Measurements from ENCODE around the gene NANOS3.
"Not testable (repeated sequence)": the region's sequence is repeated elsewhere in the genome, so short reads cannot be mapped to it uniquely, and the experiment has no call there.

NANOS3 gene

DNA sequence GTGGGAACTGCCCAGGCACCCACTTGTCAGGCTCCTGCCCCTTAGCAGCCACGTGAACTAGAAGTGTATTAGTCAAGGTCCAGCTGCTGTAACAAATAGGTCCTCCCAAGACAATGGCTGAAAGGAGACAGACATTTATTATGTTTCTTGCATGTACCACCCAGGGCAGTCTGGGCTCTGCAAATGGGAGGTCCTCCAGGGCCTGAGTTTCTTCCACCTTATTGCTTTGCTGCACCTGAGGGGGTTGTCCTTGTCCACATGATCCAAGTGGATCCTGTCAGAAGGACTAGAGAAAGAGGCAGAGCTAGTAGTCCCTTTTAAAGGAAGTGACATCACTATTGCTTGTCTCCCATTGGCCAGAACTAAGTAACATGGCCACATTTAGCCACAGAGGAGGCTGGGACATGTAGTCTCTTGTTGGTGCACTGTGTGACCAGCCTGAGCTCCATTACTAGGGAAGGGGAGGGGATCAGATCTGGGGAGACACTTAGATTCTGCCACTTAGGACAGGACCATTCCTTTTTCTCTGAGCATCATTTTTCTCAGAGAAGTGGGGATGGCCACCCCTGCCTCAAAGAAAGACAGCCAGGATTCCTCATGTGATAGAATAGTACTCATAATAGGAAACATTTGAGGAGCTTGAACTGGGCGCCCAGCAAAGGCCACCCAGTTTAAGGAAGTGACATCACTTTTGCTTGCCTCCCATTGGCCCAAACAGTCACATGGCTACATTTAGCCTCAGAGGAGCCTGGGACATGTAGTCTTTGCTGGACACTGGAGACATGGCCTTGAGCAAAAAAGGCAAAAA lies 44.2 kb downstream of the NANOS3 start:
- no peak overlapping the region for H3K4me3 ChIP-seq (replicated peaks in 1 of 2; ENCODE audit: low read depth in 2 of 2, low read length in 2 of 2)
- DNase-seq (ENCODE audit: low read depth in 2 of 2), result peak; percentile 50 to 69
- TF ChIP-seq, protein P1, sequence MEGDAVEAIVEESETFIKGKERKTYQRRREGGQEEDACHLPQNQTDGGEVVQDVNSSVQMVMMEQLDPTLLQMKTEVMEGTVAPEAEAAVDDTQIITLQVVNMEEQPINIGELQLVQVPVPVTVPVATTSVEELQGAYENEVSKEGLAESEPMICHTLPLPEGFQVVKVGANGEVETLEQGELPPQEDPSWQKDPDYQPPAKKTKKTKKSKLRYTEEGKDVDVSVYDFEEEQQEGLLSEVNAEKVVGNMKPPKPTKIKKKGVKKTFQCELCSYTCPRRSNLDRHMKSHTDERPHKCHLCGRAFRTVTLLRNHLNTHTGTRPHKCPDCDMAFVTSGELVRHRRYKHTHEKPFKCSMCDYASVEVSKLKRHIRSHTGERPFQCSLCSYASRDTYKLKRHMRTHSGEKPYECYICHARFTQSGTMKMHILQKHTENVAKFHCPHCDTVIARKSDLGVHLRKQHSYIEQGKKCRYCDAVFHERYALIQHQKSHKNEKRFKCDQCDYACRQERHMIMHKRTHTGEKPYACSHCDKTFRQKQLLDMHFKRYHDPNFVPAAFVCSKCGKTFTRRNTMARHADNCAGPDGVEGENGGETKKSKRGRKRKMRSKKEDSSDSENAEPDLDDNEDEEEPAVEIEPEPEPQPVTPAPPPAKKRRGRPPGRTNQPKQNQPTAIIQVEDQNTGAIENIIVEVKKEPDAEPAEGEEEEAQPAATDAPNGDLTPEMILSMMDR (IDR thresholded peaks at IDR 0.05; ENCODE audit: low read depth, low read length), result no peak

GRCh38 chr19:13922118-13922517 lies 45.2 kb downstream of the NANOS3 start:
- DNase-seq (ENCODE audit: low read depth in 2 of 2); H3K4me3 ChIP-seq (replicated peaks in 1 of 2; ENCODE audit: low read depth in 2 of 2, low read length in 2 of 2): not testable (repeated sequence)

DNA sequence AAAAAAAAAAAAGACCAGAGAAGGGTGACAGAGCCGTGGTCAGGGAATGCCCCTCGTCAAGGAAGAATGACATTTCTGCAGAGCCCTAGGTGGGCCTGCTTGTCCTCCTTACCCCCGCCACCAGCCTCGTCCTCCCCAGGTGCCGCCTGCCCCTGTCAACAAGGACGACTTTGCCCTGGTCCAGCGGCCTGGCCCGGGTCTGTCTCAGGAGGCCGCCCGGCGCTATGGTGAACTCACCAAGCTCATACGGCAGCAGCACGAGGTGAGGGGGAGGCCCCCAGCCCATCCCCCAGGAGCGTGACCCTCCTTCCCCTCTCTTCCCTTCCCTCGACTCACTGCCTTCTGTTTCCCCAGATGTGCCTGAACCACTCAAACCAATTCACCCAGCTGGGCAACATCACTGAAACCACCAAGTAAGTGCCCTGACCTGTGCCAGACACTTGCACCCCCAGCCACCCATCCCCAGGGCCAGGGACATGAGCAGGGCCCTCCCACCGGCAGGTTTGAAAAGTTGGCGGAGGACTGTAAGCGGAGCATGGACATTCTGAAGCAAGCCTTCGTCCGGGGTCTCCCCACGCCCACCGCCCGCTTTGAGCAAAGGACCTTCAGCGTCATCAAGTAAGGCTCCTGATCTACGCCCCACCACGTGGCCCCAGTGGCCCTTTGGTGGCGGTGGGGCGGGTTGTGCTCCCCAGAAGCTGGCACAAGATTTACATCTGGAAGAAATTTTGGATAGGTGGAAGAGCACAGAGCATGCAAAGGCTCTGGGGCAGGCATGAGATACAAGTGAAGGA lies 46.5 kb downstream of the NANOS3 start:
- no peak for DNase-seq (ENCODE audit: low read depth in 2 of 2)
- H3K4me3 ChIP-seq (replicated peaks in 1 of 2; ENCODE audit: low read depth in 2 of 2, low read length in 2 of 2), result no peak overlapping the region
- TF ChIP-seq, protein P1 (IDR thresholded peaks at IDR 0.05; ENCODE audit: low read depth, low read length), result no peak

DNA sequence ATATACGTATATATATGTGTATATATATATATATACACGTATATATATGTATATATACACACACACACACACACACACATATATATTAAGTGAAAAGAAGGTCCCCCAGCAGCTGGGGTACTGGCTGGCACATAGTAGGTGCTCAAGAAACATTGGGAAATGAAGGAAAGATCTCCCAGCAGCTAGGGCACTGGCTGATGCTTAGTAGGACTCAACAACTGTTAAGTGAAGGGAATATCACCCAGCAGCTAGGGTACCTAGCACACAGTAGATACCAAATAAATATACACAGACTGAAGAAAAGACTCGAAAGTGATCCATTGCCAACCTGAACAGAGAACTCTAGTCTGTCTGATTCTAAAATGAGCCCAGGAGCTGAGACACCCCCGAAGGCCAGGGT lies 49.1 kb downstream of the NANOS3 start:
- DNase-seq (ENCODE audit: low read depth in 2 of 2), result no peak
- no peak overlapping the region for H3K4me3 ChIP-seq (replicated peaks in 1 of 2; ENCODE audit: low read depth in 2 of 2, low read length in 2 of 2)
- TF ChIP-seq, protein P1 (IDR thresholded peaks at IDR 0.05; ENCODE audit: low read depth, low read length), result no peak

DNA sequence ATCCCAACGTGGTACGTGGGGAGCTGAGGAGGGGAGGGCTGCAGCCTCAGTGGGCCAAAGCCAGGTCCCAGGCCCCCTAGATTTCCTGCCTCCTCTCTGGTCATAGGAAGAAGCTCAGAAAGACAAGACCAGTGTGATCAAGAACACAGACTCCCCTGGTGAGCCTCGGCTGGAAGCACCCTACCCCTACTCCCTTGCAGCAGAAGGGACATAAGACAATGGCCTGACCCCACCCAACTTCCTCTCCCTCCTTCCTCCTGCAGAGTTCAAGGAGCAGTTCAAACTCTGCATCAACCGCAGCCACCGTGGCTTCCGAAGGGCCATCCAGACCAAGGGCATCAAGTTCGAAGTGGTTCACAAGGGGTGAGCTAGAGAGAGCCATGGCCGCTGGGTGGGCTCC lies 49.8 kb downstream of the NANOS3 start:
- no peak overlapping the region for H3K4me3 ChIP-seq (replicated peaks in 1 of 2; ENCODE audit: low read depth in 2 of 2, low read length in 2 of 2)
- no peak for DNase-seq (ENCODE audit: low read depth in 2 of 2)
- TF ChIP-seq, protein P1 (IDR thresholded peaks at IDR 0.05; ENCODE audit: low read depth, low read length), result no peak

GRCh38 chr19:13929340-13929739 lies 52.4 kb downstream of the NANOS3 start:
- no peak for DNase-seq (ENCODE audit: low read depth in 2 of 2)
- H3K4me3 ChIP-seq (replicated peaks in 1 of 2; ENCODE audit: low read depth in 2 of 2, low read length in 2 of 2), result no peak overlapping the region
- TF ChIP-seq, protein P1 (IDR thresholded peaks at IDR 0.05; ENCODE audit: low read depth, low read length), result no peak

- DNase-seq (ENCODE audit: low read depth in 2 of 2), result no peak
- TF ChIP-seq, protein P1 (IDR thresholded peaks at IDR 0.05; ENCODE audit: low read depth, low read length), result no peak
- H3K4me3 ChIP-seq (replicated peaks in 1 of 2; ENCODE audit: low read depth in 2 of 2, low read length in 2 of 2), result no peak overlapping the region
Measured at GRCh38 chr19:13929956-13930355, 53.0 kb downstream of the NANOS3 start.
